Suprapubic skin (tissue), 4 donors: ENCODE measurements around the gene RUFY1. TPM values are rescaled to one million over a fixed set of nuclear protein-coding genes. Genes with fewer than 3 reads are reported as not detected.
A peak's percentile ranks its signal among the peaks of the same experiment; 100 is the strongest.

Experiments
- DNase-seq, 2 donors: peaks; one replicate each; pipeline ENCODE4 v3.0.0-alpha.2; 2019; ENCODE audit warnings: low spot score in 2 of 2
- H3K27ac ChIP-seq: fragments of 200-600 bp; sonication (generic); one replicate; pipeline ENCODE4 v1.5.1; 2019
- H3K27me3 ChIP-seq: fragments of 200-600 bp; sonication (generic); one replicate; pipeline ENCODE4 v1.5.1; 2019
- H3K36me3 ChIP-seq: fragments of 200-600 bp; sonication (generic); one replicate; pipeline ENCODE4 v1.5.1; 2019
- H3K4me1 ChIP-seq: fragments of 200-600 bp; sonication (generic); one replicate; pipeline ENCODE4 v1.5.1; 2019
- H3K4me3 ChIP-seq: fragments of 200-600 bp; sonication (generic); one replicate; pipeline ENCODE4 v1.5.1; 2019; ENCODE audit warnings: mild to moderate bottlenecking
- H3K9me3 ChIP-seq: fragments of 200-600 bp; sonication (generic); one replicate; pipeline ENCODE4 v1.5.1; 2019
- CTCF ChIP-seq, 2 donors: fragments of 200-600 bp in 1 of 2; fragments of 450-650 bp in 1 of 2; sonication (generic) in 1 of 2; IDR thresholded peaks; one replicate each; pipeline ENCODE4 v1.5.1; 2016 to 2019; ENCODE audit warnings: antibody characterized with exemption in 2 of 2, mild to moderate bottlenecking in 1 of 2, moderate library complexity in 1 of 2
- EP300 ChIP-seq: sonication (generic); formaldehyde crosslinking; IDR thresholded peaks from one replicate; pipeline ENCODE4 v1.6.1; 2017; ENCODE audit warnings: antibody characterized with exemption
- POLR2A ChIP-seq, 2 donors: fragments of 450-650 bp; IDR thresholded peaks; one replicate each; pipeline ENCODE4 v1.6.1; 2017; ENCODE audit warnings: antibody characterized with exemption in 2 of 2, mild to moderate bottlenecking in 2 of 2, moderate library complexity in 2 of 2
- POLR2AphosphoS5 ChIP-seq, 3 donors: sonication (generic); formaldehyde crosslinking; IDR thresholded peaks; one replicate each; pipeline ENCODE4 v1.6.1; 2017; ENCODE audit warnings: antibody characterized with exemption in 3 of 3
- WGBS: methylation state at CpG from one replicate; pipeline ENCODE4 v1.1.5; 2018; 5-methylcytosine and 5-hydroxymethylcytosine counted together
- total RNA-seq, 4 donors: library from RNA; depleted of rRNA; stranded (reverse); fragments of >200 nt; gene quantifications; one replicate each; pipeline ENCODE4 v1.1.0, GENCODE V29; 2016

RUFY1 gene
- total RNA-seq, 4 donors from 2014 or later, result 37.8 to 61.3 (median 55.0) TPM

DNA sequence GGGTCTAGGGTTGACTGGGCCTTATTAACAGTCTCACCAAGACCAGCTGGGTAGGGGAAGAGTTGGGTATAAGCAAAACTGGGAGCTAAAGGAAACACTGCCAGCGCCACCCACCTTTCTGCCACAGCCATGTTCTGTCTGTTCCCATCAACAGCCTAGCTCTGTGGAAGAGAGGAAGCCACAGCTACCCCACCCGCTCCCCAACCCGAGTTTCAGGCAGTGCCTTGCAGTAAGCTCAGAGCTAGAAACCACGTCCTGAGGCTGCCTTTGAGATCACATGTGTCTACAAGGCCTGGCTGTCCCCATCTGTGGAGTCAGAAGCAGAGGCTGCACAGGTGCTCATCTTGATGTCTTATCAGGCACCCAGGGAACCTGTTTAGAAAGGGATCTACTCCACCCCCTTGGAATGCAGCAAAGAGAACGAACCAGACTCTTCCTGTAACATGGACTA is 57.8 kb downstream of the RUFY1 start:
- Histone ChIP-seq H3K27ac (no peak overlapping the region), H3K4me3 (no peak overlapping the region), H3K4me1 (peaks cover 38% of the 10 kb centered on the region), H3K36me3 (peaks cover 73% of the 10 kb centered on the region), H3K27me3 (no peaks in the 10 kb centered on the region), H3K9me3 (no peaks in the 10 kb centered on the region)
- DNase-seq, result peak; percentile 55 to 71
- TF ChIP-seq POLR2A (IDR thresholded peaks at IDR 0.05), result no peak
- TF ChIP-seq CTCF (IDR thresholded peaks at IDR 0.05), result no peak
- no peak for TF ChIP-seq POLR2AphosphoS5 (IDR thresholded peaks at IDR 0.05)
- no peak for TF ChIP-seq EP300
- WGBS, result 41% methylated on average over 5 of the region's 5 CpGs

- no peak for DNase-seq
- Histone ChIP-seq H3K9me3 (no peaks in the 10 kb centered on the region), H3K4me3 (no peak overlapping the region), H3K36me3 (peaks cover 79% of the 10 kb centered on the region), H3K27me3 (no peaks in the 10 kb centered on the region), H3K4me1 (peaks cover 39% of the 10 kb centered on the region), H3K27ac (no peak overlapping the region)
- WGBS, result 84% methylated on average over 6 of the region's 8 CpGs
- no peak for TF ChIP-seq POLR2AphosphoS5 (IDR thresholded peaks at IDR 0.05)
- TF ChIP-seq CTCF (IDR thresholded peaks at IDR 0.05), result no peak
- no peak for TF ChIP-seq POLR2A (IDR thresholded peaks at IDR 0.05)
- TF ChIP-seq EP300, result no peak
Observed at GRCh38 chr5:179609834-179610108, 59.4 kb downstream of the RUFY1 start.

- 69% methylated on average over 20 of the region's 23 CpGs for WGBS
- H3K4me1 ChIP-seq, result peaks cover 38% of the 10 kb centered on the region
- no peaks in the 10 kb centered on the region for H3K27me3 ChIP-seq
- DNase-seq, result peak; percentile 62 to 74
- no peaks in the 10 kb centered on the region for H3K9me3 ChIP-seq
- no peak overlapping the region for H3K4me3 ChIP-seq
- TF ChIP-seq EP300 (no peak), CTCF (IDR thresholded peaks at IDR 0.05) (no peak), POLR2A (IDR thresholded peaks at IDR 0.05) (no peak), POLR2AphosphoS5 (IDR thresholded peaks at IDR 0.05) (no peak)
- H3K36me3 ChIP-seq, result peaks cover 84% of the 10 kb centered on the region
- H3K27ac ChIP-seq, result no peak overlapping the region
Observed at GRCh38 chr5:179610109-179610902, 60.0 kb downstream of the RUFY1 start.

- H3K4me1 ChIP-seq, result peaks cover 35% of the 10 kb centered on the region
- no peaks in the 10 kb centered on the region for H3K9me3 ChIP-seq
- H3K36me3 ChIP-seq, result peaks cover 84% of the 10 kb centered on the region
- peak in 1 of 2 donors; percentile 35 for DNase-seq
- no peak overlapping the region for H3K27ac ChIP-seq
- H3K27me3 ChIP-seq, result no peaks in the 10 kb centered on the region
- TF ChIP-seq POLR2A (IDR thresholded peaks at IDR 0.05), result no peak
- TF ChIP-seq CTCF (IDR thresholded peaks at IDR 0.05), result no peak
- TF ChIP-seq EP300, result no peak
- TF ChIP-seq POLR2AphosphoS5 (IDR thresholded peaks at IDR 0.05), result no peak
- H3K4me3 ChIP-seq, result no peak overlapping the region
Observed at GRCh38 chr5:179610903-179611265, 60.5 kb downstream of the RUFY1 start.

- DNase-seq, result peak; percentile 35 to 40
- TF ChIP-seq POLR2AphosphoS5 (IDR thresholded peaks at IDR 0.05), result no peak
- WGBS, result 78% methylated on average over 21 of the region's 21 CpGs
- Histone ChIP-seq H3K9me3 (no peaks in the 10 kb centered on the region), H3K36me3 (peaks cover 86% of the 10 kb centered on the region), H3K27ac (no peak overlapping the region), H3K4me3 (no peak overlapping the region), H3K27me3 (no peaks in the 10 kb centered on the region), H3K4me1 (peaks cover 37% of the 10 kb centered on the region)
Observed at GRCh38 chr5:179612577-179613459, 62.5 kb downstream of the RUFY1 start.
